LNCAP (cell line): Measurements from ENCODE around the gene EHD1.

Experiments used
- TF ChIP-seq, protein P1 (sequence below): fragments of 450-650 bp; IDR thresholded peaks from 2 replicates; pipeline ENCODE4 v1.5.1; 2017; ENCODE audit warnings: mild to moderate bottlenecking

EHD1 gene

GRCh38 chr11:64880240-64881001, 2.0 kb upstream of the EHD1 start:
- TF ChIP-seq, protein P1, sequence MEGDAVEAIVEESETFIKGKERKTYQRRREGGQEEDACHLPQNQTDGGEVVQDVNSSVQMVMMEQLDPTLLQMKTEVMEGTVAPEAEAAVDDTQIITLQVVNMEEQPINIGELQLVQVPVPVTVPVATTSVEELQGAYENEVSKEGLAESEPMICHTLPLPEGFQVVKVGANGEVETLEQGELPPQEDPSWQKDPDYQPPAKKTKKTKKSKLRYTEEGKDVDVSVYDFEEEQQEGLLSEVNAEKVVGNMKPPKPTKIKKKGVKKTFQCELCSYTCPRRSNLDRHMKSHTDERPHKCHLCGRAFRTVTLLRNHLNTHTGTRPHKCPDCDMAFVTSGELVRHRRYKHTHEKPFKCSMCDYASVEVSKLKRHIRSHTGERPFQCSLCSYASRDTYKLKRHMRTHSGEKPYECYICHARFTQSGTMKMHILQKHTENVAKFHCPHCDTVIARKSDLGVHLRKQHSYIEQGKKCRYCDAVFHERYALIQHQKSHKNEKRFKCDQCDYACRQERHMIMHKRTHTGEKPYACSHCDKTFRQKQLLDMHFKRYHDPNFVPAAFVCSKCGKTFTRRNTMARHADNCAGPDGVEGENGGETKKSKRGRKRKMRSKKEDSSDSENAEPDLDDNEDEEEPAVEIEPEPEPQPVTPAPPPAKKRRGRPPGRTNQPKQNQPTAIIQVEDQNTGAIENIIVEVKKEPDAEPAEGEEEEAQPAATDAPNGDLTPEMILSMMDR, result no peak

- TF ChIP-seq, protein P1, result no peak
These were observed 951 bp upstream of the EHD1 start for GRCh38 chr11:64879244-64879900.

DNA sequence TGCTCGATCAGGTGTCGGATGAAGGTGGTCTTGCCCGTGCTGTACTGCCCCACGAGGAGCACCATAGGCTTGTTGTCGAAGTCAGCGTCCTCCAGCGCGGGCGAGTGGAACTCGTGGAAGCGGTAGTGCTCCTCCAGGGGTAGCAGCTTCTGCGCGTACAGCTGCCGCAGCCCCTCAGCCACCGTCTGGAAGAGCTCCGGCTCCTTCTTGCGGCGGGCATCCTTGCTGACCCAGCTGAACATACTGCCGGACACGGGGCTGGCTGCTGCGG, 263 bp downstream of the EHD1 start:
- TF ChIP-seq, protein P1, result no peak

GRCh38 chr11:64877390-64878222, 815 bp downstream of the EHD1 start:
- TF ChIP-seq, protein P1, result no peak

GRCh38 chr11:64876835-64877341, 1.5 kb downstream of the EHD1 start:
- TF ChIP-seq, protein P1, result no peak

- TF ChIP-seq, protein P1, result no peak
These were observed 2.1 kb downstream of the EHD1 start for GRCh38 chr11:64876229-64876750.
